SK-N-SH treated with all-trans-retinoic acid at 6 μM for 48 hours (cell line): ENCODE results near the gene RHBDD1.

ENCODE experiments used
- ATAC-seq: fragments of 200-7000 bp; cut with Tn5 transposase; 3 replicates; pipeline ENCODE4 v1.9.1; 2020; ENCODE audit warnings: mild to moderate bottlenecking, moderate library complexity
- ARNTL ChIP-seq: fragments of 450-650 bp; formaldehyde crosslinking; IDR thresholded peaks from 2 replicates; pipeline ENCODE4 v1.5.0; 2020; ENCODE audit warnings: low read depth, mild to moderate bottlenecking, moderate library complexity, borderline replicate concordance
- BACH2 ChIP-seq: fragments of 250-450 bp; sonication (Bioruptor Pico); IDR thresholded peaks from 2 replicates; pipeline ENCODE4 v1.9.0; 2021; ENCODE audit warnings: mild to moderate bottlenecking, borderline replicate concordance
- CREB5 ChIP-seq: fragments of 250-450 bp; sonication (Bioruptor Pico); IDR thresholded peaks from 2 replicates; pipeline ENCODE4 v1.5.1; 2020; ENCODE audit warnings: low read depth, mild to moderate bottlenecking, moderate library complexity
- CSDC2 ChIP-seq: fragments of 250-450 bp; sonication (Bioruptor Pico); IDR thresholded peaks from 2 replicates; pipeline ENCODE4 v1.5.0; 2020; ENCODE audit warnings: mild to moderate bottlenecking, moderate library complexity
- GLIS3 ChIP-seq: fragments of 250-450 bp; sonication (Bioruptor Pico); IDR thresholded peaks from 2 replicates; pipeline ENCODE4 v1.5.0; 2020; ENCODE audit warnings: mild to moderate bottlenecking, moderate library complexity
- ISL1 ChIP-seq: fragments of 250-450 bp; sonication (Bioruptor Pico); IDR thresholded peaks from 2 replicates; pipeline ENCODE4 v2.1.2; 2022; ENCODE audit warnings: mild to moderate bottlenecking, moderate library complexity
- PATZ1 ChIP-seq: fragments of 250-450 bp; sonication (Bioruptor Pico); IDR thresholded peaks from 2 replicates; pipeline ENCODE4 v1.8.0; 2020; ENCODE audit warnings: mild to moderate bottlenecking, moderate library complexity, borderline replicate concordance
- RARB ChIP-seq: fragments of 250-450 bp; sonication (Bioruptor Pico); IDR thresholded peaks from 2 replicates; pipeline ENCODE4 v1.8.0; 2021; ENCODE audit warnings: mild to moderate bottlenecking, moderate library complexity
- TCF4 ChIP-seq: fragments of 250-450 bp; sonication (Bioruptor Pico); IDR thresholded peaks from 2 replicates; pipeline ENCODE4 v1.8.0; 2021; ENCODE audit warnings: mild to moderate bottlenecking, moderate library complexity, borderline replicate concordance
- TOX ChIP-seq: fragments of 250-450 bp; sonication (Bioruptor Pico); IDR thresholded peaks from 2 replicates; pipeline ENCODE4 v1.8.0; 2021; ENCODE audit warnings: mild to moderate bottlenecking, moderate library complexity, borderline replicate concordance
- TSHZ2 ChIP-seq: fragments of 250-450 bp; sonication (Bioruptor Pico); IDR thresholded peaks from 2 replicates; pipeline ENCODE4 v1.5.0; 2020; ENCODE audit warnings: mild to moderate bottlenecking, moderate library complexity
- ZC3H10 ChIP-seq: fragments of 250-450 bp; sonication (Bioruptor Pico); IDR thresholded peaks from 2 replicates; pipeline ENCODE4 v1.5.1; 2021; ENCODE audit warnings: mild to moderate bottlenecking, moderate library complexity
- ZFP3 ChIP-seq: fragments of 250-450 bp; sonication (Bioruptor Pico); IDR thresholded peaks from 2 replicates; pipeline ENCODE4 v1.5.0; 2020; ENCODE audit warnings: mild to moderate bottlenecking, moderate library complexity
- ZNF565 ChIP-seq: fragments of 450-650 bp; formaldehyde crosslinking; conservative IDR thresholded peaks from 2 replicates; pipeline ENCODE4 v1.5.0; 2020; ENCODE audit warnings: low read depth, mild to moderate bottlenecking, moderate library complexity
- ZNF70 ChIP-seq: fragments of 450-650 bp; formaldehyde crosslinking; IDR thresholded peaks from 2 replicates; pipeline ENCODE4 v1.5.0; 2020; ENCODE audit warnings: mild to moderate bottlenecking, moderate library complexity
- TF ChIP-seq, protein P1 (sequence below): fragments of 250-450 bp; sonication (Bioruptor Pico); IDR thresholded peaks from 2 replicates; pipeline ENCODE4 v1.5.1; 2021; ENCODE audit warnings: mild to moderate bottlenecking, moderate library complexity
- TF ChIP-seq, protein P2 (sequence below): fragments of 250-450 bp; sonication (Bioruptor Pico); IDR thresholded peaks from 2 replicates; pipeline ENCODE4 v1.8.0; 2021; ENCODE audit warnings: low read depth, mild to moderate bottlenecking, moderate library complexity, borderline replicate concordance

Gene RHBDD1

DNA sequence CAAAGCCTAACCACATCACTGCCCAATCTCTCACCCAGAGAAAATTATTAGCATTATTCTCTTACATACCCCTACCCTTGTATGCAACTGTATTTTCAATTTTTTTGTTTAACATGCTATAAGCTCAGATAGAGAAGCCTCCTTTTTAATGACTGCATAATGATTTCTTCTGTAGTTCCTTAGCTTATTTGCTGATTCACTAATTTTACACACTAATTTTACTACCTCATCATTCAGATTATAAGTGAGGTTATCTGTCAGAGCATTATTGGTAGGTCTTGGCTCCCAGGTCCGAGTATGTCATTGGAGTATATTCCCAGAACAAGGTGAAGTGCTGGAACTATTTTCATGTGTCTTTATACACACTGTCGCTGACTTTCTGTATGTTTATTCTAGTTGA is 45.4 kb downstream of the RHBDD1 start:
- no peak for ATAC-seq
- no peak for TF ChIP-seq ZNF565 (CRISPR knock-in tag)
- TF ChIP-seq ISL1 (CRISPR knock-in tag), result no peak
- no peak for TF ChIP-seq ARNTL (CRISPR knock-in tag)
- no peak for TF ChIP-seq ZC3H10
- TF ChIP-seq BACH2 (CRISPR knock-in tag), result no peak
- no peak for TF ChIP-seq PATZ1 (CRISPR knock-in tag)
- TF ChIP-seq ZFP3 (CRISPR knock-in tag), result no peak
- TF ChIP-seq CREB5 (CRISPR knock-in tag), result no peak
- TF ChIP-seq, protein P1, sequence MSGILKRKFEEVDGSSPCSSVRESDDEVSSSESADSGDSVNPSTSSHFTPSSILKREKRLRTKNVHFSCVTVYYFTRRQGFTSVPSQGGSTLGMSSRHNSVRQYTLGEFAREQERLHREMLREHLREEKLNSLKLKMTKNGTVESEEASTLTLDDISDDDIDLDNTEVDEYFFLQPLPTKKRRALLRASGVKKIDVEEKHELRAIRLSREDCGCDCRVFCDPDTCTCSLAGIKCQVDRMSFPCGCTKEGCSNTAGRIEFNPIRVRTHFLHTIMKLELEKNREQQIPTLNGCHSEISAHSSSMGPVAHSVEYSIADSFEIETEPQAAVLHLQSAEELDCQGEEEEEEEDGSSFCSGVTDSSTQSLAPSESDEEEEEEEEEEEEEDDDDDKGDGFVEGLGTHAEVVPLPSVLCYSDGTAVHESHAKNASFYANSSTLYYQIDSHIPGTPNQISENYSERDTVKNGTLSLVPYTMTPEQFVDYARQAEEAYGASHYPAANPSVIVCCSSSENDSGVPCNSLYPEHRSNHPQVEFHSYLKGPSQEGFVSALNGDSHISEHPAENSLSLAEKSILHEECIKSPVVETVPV (CRISPR knock-in tag), result no peak

GRCh38 chr2:226882606-226883005 is 46.8 kb downstream of the RHBDD1 start:
- TF ChIP-seq, protein P2, sequence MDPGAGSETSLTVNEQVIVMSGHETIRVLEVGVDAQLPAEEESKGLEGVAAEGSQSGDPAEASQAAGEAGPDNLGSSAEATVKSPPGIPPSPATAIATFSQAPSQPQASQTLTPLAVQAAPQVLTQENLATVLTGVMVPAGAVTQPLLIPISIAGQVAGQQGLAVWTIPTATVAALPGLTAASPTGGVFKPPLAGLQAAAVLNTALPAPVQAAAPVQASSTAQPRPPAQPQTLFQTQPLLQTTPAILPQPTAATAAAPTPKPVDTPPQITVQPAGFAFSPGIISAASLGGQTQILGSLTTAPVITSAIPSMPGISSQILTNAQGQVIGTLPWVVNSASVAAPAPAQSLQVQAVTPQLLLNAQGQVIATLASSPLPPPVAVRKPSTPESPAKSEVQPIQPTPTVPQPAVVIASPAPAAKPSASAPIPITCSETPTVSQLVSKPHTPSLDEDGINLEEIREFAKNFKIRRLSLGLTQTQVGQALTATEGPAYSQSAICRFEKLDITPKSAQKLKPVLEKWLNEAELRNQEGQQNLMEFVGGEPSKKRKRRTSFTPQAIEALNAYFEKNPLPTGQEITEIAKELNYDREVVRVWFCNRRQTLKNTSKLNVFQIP, result no peak
- TF ChIP-seq ZC3H10 (no peak), CREB5 (CRISPR knock-in tag) (no peak), ZNF70 (CRISPR knock-in tag) (no peak), RARB (no peak), ISL1 (CRISPR knock-in tag) (no peak), TCF4 (CRISPR knock-in tag) (no peak), TSHZ2 (no peak), CSDC2 (CRISPR knock-in tag) (no peak), ZNF565 (CRISPR knock-in tag) (no peak), BACH2 (CRISPR knock-in tag) (no peak), PATZ1 (CRISPR knock-in tag) (no peak), TOX (CRISPR knock-in tag) (no peak), GLIS3 (CRISPR knock-in tag) (no peak)
- TF ChIP-seq, protein P1 (CRISPR knock-in tag), result no peak
- TF ChIP-seq, all 23 proteins: peak for 0

More at GRCh38 chr2:226882606-226883005, 46.8 kb downstream of the RHBDD1 start:
- no peak for ATAC-seq
